ENCODE measurements around the gene MDC1. TPM values are rescaled to one million over a fixed set of nuclear protein-coding genes. Genes with fewer than 3 reads are reported as not detected.

MDC1 gene
- total RNA-seq, 4 donors from 2014 or later: 21.3 to 36.0 (median 26.2) TPM

DNA sequence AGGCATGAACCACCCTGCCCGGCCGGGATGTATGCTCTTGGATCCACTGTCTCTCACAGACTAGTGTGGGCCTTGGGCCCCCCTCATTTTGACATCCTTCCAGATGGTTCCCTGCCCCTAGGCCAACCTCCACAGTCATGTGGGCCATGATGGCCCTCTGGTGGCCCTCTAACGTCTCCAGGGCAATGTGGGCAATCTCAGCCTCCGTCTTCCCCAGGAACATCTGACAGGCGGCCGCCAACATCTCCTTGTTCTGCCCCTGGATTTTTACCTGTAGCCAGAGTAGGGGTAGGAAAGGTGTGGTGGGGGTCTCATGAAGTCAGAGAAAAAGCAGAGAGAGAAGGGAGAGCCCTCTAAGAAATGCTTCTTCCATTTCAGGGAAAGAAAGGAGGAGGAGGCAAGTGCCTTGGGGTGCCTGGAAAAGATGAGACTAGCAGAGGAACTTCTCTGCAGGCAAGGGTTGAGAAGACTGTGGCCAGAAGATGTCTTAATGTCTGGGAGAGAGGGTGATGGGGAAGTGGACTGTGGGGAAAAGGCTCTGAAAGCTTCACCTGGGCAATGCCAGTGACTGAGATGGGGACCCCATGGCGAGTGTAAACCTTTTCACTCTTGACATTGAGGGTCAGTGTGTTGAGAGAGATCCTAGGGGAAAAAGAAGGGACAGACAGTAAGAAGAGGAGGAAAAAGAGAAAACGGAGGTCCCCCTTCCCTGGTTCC is 24.1 kb upstream of the MDC1 start:
- WGBS, 2 donors: 65 to 71% methylated on average over 8 of the region's 8 CpGs
- TF ChIP-seq, protein P1, sequence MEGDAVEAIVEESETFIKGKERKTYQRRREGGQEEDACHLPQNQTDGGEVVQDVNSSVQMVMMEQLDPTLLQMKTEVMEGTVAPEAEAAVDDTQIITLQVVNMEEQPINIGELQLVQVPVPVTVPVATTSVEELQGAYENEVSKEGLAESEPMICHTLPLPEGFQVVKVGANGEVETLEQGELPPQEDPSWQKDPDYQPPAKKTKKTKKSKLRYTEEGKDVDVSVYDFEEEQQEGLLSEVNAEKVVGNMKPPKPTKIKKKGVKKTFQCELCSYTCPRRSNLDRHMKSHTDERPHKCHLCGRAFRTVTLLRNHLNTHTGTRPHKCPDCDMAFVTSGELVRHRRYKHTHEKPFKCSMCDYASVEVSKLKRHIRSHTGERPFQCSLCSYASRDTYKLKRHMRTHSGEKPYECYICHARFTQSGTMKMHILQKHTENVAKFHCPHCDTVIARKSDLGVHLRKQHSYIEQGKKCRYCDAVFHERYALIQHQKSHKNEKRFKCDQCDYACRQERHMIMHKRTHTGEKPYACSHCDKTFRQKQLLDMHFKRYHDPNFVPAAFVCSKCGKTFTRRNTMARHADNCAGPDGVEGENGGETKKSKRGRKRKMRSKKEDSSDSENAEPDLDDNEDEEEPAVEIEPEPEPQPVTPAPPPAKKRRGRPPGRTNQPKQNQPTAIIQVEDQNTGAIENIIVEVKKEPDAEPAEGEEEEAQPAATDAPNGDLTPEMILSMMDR (IDR thresholded peaks at IDR 0.05): no peak
- TF ChIP-seq POLR2A (IDR thresholded peaks at IDR 0.05) (no peak), EP300 (IDR thresholded peaks at IDR 0.05) (no peak)
- DNase-seq (ENCODE audit: low spot score in 2 of 2): no peak
- peak overlapping the region; percentile 49 to 95 (median 82) for H3K4me3 ChIP-seq
- H3K36me3 ChIP-seq: peaks cover 0 to 48% (median 12%) of the 10 kb centered on the region in 3 donors
- H3K4me1 ChIP-seq: peaks cover 0 to 66% (median 24%) of the 10 kb centered on the region in 4 donors
- peak overlapping the region; percentile 49 to 98 (median 96) for H3K27ac ChIP-seq
- H3K27me3 ChIP-seq: no peaks in the 10 kb centered on the region
- H3K9me3 ChIP-seq: no peaks in the 10 kb centered on the region

DNA sequence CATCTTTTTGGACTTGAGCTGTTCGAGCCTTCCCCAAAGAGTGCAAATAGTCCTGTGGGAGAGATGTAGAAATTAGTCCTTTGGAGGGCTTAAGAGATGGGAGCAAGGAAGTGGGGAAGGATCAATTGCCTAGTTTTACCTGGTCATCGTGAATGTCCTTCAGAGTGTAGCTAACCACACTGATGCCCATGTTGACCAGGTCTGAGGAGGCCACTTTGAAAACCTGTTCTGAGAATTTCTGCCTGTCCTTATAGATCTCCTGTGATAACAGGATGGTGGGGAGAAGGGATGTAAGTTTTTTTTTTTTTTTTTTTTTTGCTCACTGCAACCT is 23.4 kb upstream of the MDC1 start:
- H3K4me1 ChIP-seq: peaks cover 0 to 72% (median 24%) of the 10 kb centered on the region in 4 donors

DNA sequence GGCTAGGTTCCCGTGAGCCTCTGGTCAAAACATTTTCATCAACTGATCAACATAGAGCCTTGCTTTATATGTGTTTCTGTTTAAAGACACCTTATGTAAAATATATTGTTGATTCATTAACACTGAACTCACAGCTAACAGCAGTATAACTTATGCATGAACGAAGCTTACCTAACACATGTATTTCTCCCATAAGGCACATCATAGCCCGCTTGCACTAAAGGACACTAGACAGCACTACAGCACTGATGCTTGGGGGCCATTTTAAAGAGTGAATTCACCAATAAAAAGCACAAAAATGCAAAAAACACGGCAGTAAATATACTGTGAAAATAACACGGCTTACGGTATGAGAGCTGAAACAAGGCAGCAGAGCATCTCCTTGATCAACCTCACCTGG is 21.5 kb upstream of the MDC1 start:
- Histone ChIP-seq H3K27ac (no peak overlapping the region), H3K36me3 (peaks cover 2 to 72% (median 12%) of the 10 kb centered on the region in 3 donors), H3K4me1 (peaks cover 0 to 59% (median 17%) of the 10 kb centered on the region in 4 donors), H3K9me3 (no peaks in the 10 kb centered on the region), H3K27me3 (no peaks in the 10 kb centered on the region), H3K4me3 (no peak overlapping the region)
- TF ChIP-seq POLR2A (IDR thresholded peaks at IDR 0.05) (no peak), EP300 (IDR thresholded peaks at IDR 0.05) (no peak)
- no peak for DNase-seq (ENCODE audit: low spot score in 2 of 2)
- 84 to 89% methylated on average over 6 of the region's 6 CpGs for WGBS, 2 donors

More for the DNA sequence above, 23.4 kb upstream of the MDC1 start:
- no peak overlapping the region for H3K4me3 ChIP-seq
- 96 to 98% methylated on average over 2 of the region's 2 CpGs for WGBS, 2 donors
- H3K27me3 ChIP-seq: no peaks in the 10 kb centered on the region
- H3K9me3 ChIP-seq: no peaks in the 10 kb centered on the region
- peaks cover 2 to 55% (median 12%) of the 10 kb centered on the region in 3 donors for H3K36me3 ChIP-seq
- H3K27ac ChIP-seq: peak overlapping the region in 2 of 4 donors; percentile 29 to 97
- DNase-seq (ENCODE audit: low spot score in 2 of 2): no peak
- TF ChIP-seq, protein P1 (IDR thresholded peaks at IDR 0.05): no peak
- TF ChIP-seq POLR2A (IDR thresholded peaks at IDR 0.05) (no peak), EP300 (IDR thresholded peaks at IDR 0.05) (no peak)

DNA sequence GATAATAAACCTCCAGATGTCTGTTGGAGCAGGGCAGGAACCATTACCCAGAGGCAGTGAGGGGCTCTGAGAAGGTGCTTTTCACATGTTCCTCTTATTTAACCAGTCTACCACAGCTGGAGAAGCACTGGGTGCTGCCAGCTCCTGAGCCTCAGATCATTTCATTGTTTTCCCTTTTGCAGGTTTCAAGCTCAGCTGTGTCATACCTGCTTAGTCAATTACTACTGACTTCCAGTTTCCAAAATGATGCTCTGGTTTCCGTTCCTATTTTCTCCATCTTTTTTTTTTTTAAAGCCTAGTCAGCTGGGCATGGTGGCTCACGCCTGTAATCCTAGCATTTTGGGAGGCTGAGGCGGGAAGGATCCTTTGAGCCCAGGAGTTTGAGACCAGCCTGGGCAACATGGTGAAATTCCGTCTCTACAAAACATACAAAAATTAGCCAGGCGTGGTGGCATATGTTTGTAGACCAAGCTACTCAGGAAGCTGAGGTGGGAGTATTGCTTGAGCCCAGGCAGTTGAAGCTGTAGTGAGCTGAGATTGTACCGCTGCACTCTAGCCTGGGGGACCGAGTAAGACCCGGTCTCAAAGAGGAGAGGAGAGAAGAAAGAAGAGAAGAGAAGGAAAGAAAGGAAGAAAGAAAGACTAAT is 18.7 kb upstream of the MDC1 start:
- H3K27ac ChIP-seq: no peak overlapping the region
- peaks cover 0 to 43% (median 3%) of the 10 kb centered on the region in 4 donors for H3K4me1 ChIP-seq
- H3K9me3 ChIP-seq: no peaks in the 10 kb centered on the region
- peaks cover 2 to 94% (median 12%) of the 10 kb centered on the region in 3 donors for H3K36me3 ChIP-seq
- H3K27me3 ChIP-seq: no peaks in the 10 kb centered on the region
- H3K4me3 ChIP-seq: no peak overlapping the region
- WGBS, 2 donors: 85 to 90% methylated on average over 8 of the region's 8 CpGs
- DNase-seq (ENCODE audit: low spot score in 2 of 2): no peak
- TF ChIP-seq EP300 (IDR thresholded peaks at IDR 0.05) (no peak), POLR2A (IDR thresholded peaks at IDR 0.05) (no peak)
- TF ChIP-seq, protein P1 (IDR thresholded peaks at IDR 0.05): no peak

DNA sequence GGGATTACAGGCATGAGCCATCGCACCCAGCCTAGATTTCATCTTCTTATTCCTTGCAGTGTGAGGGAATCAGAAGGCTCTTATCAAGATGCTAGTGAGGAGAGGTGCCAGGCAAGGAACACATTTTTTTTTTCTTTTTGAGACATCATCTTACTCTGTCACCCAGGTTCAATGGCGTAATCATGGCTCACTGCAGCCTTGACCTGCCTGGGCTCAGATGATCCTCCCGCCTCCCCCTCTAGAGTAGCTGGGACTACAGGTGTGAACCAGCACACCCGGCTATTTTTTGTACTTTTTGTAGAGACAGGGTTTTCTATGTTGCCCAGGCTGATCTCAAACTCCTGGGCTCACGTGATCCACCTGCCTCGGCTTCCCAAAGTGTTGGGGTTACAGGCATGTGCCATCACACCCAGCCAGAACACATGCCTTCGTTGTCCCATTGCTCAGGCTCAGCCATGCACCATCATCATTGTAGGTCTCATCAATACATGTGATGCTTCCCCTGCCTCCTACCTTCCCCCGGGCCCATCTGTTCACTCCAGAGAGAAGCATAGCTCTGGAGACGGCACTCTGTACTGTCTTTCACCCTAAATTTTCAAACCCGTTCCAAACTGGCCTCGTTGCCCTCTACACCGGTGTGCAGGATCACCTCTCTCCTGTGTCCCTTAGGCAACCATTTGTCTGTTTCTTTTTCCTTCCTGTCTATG is 15.3 kb upstream of the MDC1 start:
- Histone ChIP-seq H3K27me3 (no peaks in the 10 kb centered on the region), H3K4me1 (peaks cover 0 to 27% (median 0%) of the 10 kb centered on the region in 4 donors), H3K4me3 (no peak overlapping the region), H3K36me3 (peaks cover 0 to 96% (median 2%) of the 10 kb centered on the region in 3 donors), H3K9me3 (no peaks in the 10 kb centered on the region), H3K27ac (no peak overlapping the region)
- DNase-seq (ENCODE audit: low spot score in 2 of 2): no peak
- WGBS, 2 donors: 89 to 92% methylated on average over 12 of the region's 12 CpGs
- TF ChIP-seq, protein P1 (IDR thresholded peaks at IDR 0.05): no peak
- TF ChIP-seq POLR2A (IDR thresholded peaks at IDR 0.05): no peak
- no peak for TF ChIP-seq EP300 (IDR thresholded peaks at IDR 0.05)

All from tibial nerve (tissue), 4 donors.